Psoas muscle (tissue), 8 donors: ENCODE data around the gene SMIM31. TPM values are rescaled to one million over a fixed set of nuclear protein-coding genes. Genes with fewer than 3 reads are reported as not detected.

ENCODE experiments used
- ATAC-seq, 4 donors: fragments of 200-7000 bp; cut with Tn5 transposase; one replicate each; pipeline ENCODE4 v1.9.1; 2020; ENCODE audit warnings: moderate library complexity in 3 of 4, mild to moderate bottlenecking in 2 of 4
- DNase-seq, 2 donors: peaks; one replicate each; pipeline ENCODE4 v3.0.0-alpha.2; 2020
- H3K27ac ChIP-seq: fragments of 200-600 bp; one replicate; pipeline ENCODE4 v1.8.0; 2022
- H3K27me3 ChIP-seq, 3 donors: fragments of 200-600 bp in 1 of 3; one replicate each; pipeline versions ENCODE4 v1.6.1 to v1.8.0; 2013 to 2022; ENCODE audit warnings: low read length in 2 of 3, mild to moderate bottlenecking in 2 of 3, moderate library complexity in 1 of 3; ENCODE audit not compliant: insufficient read depth in 3 of 3
- H3K36me3 ChIP-seq, 2 donors: fragments of 200-600 bp in 1 of 2; one replicate each; pipeline versions ENCODE4 v1.6.1 to v1.8.0; 2013 to 2022; ENCODE audit warnings: low read depth in 1 of 2, mild to moderate bottlenecking in 1 of 2, moderate library complexity in 1 of 2; ENCODE audit not compliant: insufficient read depth in 1 of 2
- H3K4me1 ChIP-seq: fragments of 200-600 bp; one replicate; pipeline ENCODE4 v1.8.0; 2022
- H3K4me3 ChIP-seq: fragments of 200-600 bp; one replicate; pipeline ENCODE4 v1.8.0; 2022; ENCODE audit warnings: mild to moderate bottlenecking
- H3K9me3 ChIP-seq: fragments of 200-600 bp; one replicate; pipeline ENCODE4 v1.8.0; 2022
- WGBS, 3 donors: extraction: QIAGEN DNeasy Blood & Tissue Kit; methylation state at CpG; one replicate each; pipeline versions ENCODE4 v1.1.6 to v1.1.7; 2013; 5-methylcytosine and 5-hydroxymethylcytosine counted together
- intact Hi-C, 2 donors: fragments of 100-400 bp; cut with DNase I; formaldehyde crosslinking; loops; one replicate each; pipeline versions ENCODE4 v1.11.0 to v1.14.2; 2022
- polyA plus RNA-seq, 3 donors: library from polyadenylated mRNA; stranded (reverse); fragments of 200-250 nt; gene quantifications; one replicate each; pipeline ENCODE4 v1.2.3, GENCODE V29; 2013
- total RNA-seq, 4 donors: library from RNA; stranded (reverse); fragmentation: NEBNext Ultra II Directional in 2 of 4; extraction: Animal tissue kit (Norgen Biotek cat#: 25700) in 2 of 4; gene quantifications; one replicate each; pipeline versions ENCODE4 v1.2.1 to v1.2.4, GENCODE V29; 2021 to 2023
- TF ChIP-seq, protein P1 (sequence below): fragments of 200-600 bp; IDR thresholded peaks from one replicate; pipeline ENCODE4 v1.8.0; 2022; ENCODE audit warnings: antibody characterized with exemption
- donor health status: healthy with polysubstance abuse.
- donor health status: DM: no; HTN: no; CAD: no; lungs with moderate emphysema.
- donor health status: Bipolar disorder and iron deficiency.
- donor health status: healthy.
- donor health status: DM: yes; HTN: yes; CAD: no.
- donor health status: DM: no; HTN: no; CAD: no.
- donor health status: DM: no; HTN: no; CAD: no.
- donor health status: DM: yes; HTN: yes; CAD: no.

The SMIM31 gene
- total and polyA plus RNA-seq, 7 donors, result 0.01 TPM; not detected in 6

DNA sequence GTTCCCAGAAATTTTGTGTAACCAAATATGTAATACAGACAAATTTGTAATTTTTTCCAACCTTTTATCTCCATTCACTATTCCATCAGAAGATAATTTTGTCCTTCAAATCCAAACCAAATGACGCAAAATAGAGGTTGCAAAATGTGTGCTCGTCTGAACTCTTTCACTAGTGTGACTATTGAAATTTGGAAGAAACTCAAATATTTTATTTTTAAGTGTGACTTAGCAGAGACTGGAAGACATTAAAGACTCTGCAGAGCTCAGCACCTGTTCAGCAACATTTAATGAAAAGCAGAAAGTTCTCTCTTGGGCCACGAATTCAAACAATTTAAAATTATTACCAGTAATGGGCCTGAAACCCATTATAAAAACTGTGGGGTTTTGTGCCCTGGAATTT, 93.1 kb downstream of the SMIM31 start:
- ATAC-seq (no peak), DNase-seq (no peak)
- intact Hi-C loops, result no loop called here
- 21 to 28% (median 25%) methylated on average over 3 of the region's 3 CpGs for WGBS, 3 donors
- H3K9me3 ChIP-seq, result no peaks in the 10 kb centered on the region
- no peak overlapping the region for H3K4me3 ChIP-seq
- TF ChIP-seq, protein P1, sequence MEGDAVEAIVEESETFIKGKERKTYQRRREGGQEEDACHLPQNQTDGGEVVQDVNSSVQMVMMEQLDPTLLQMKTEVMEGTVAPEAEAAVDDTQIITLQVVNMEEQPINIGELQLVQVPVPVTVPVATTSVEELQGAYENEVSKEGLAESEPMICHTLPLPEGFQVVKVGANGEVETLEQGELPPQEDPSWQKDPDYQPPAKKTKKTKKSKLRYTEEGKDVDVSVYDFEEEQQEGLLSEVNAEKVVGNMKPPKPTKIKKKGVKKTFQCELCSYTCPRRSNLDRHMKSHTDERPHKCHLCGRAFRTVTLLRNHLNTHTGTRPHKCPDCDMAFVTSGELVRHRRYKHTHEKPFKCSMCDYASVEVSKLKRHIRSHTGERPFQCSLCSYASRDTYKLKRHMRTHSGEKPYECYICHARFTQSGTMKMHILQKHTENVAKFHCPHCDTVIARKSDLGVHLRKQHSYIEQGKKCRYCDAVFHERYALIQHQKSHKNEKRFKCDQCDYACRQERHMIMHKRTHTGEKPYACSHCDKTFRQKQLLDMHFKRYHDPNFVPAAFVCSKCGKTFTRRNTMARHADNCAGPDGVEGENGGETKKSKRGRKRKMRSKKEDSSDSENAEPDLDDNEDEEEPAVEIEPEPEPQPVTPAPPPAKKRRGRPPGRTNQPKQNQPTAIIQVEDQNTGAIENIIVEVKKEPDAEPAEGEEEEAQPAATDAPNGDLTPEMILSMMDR, result no peak
- no peaks in the 10 kb centered on the region for H3K4me1 ChIP-seq
- H3K36me3 ChIP-seq, result no peaks in the 10 kb centered on the region
- H3K27ac ChIP-seq, result no peak overlapping the region
- H3K27me3 ChIP-seq, result no peaks in the 10 kb centered on the region

DNA sequence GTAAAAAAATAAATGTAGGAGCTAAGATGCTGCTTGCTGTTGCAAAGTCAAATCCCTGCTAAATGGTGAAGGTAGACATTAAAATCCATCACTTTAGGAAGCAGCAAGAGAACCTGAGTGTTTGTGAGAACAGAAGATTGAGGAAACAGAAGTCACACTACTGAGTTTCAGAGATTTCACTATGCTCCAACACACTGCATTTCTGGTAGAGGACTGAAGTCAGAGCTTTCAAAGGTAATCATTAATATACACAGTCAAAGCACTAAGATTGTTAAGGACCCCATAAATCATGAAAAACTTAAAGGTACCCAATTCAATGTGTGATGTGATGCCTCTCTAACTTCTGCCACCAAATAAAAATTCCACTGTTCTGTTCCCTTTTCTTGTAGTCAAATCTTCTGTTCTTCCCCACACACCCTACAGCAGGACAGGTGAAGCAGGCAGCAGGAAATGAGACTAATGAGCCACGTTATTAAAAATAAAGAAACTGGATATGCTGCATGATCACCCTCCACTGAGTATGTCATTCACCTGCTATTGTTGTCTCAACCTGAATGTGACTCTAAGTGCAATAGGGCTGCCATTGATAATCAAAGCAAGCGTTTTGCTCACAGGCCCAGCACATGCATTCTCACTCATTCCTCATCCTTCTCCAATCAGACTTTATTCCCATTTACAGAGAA, 94.2 kb downstream of the SMIM31 start:
- Histone ChIP-seq H3K36me3 (no peaks in the 10 kb centered on the region), H3K27me3 (no peaks in the 10 kb centered on the region), H3K27ac (no peak overlapping the region), H3K9me3 (no peaks in the 10 kb centered on the region), H3K4me1 (no peaks in the 10 kb centered on the region), H3K4me3 (no peak overlapping the region)
- ATAC-seq (no peak), DNase-seq (no peak)
- TF ChIP-seq, protein P1, result no peak
- intact Hi-C loops, result no loop called here
- 36 to 52% (median 51%) methylated on average over 2 of the region's 2 CpGs for WGBS, 3 donors

Other genes starting within 250 kb of the SMIM31 start
- not detected for gene APELA, start 123.0 kb downstream of the SMIM31 start, total RNA-seq
- gene APELA, start 123.0 kb downstream of the SMIM31 start, polyA plus RNA-seq, result under 1 TPM in 1 of 3 donors, not detected in 2; 0.03 TPM
- under 1 TPM in 1 of 4 donors, not detected in 3; 0.58 TPM for gene TRIM61, start 223.5 kb downstream of the SMIM31 start, total RNA-seq
- gene TRIM61, start 223.5 kb downstream of the SMIM31 start, polyA plus RNA-seq, result under 1 TPM in 2 of 3 donors, not detected in 1; 0.08 to 0.26 TPM